Measurements from ENCODE around the gene CCL21.
"Not testable (repeated sequence)": the region's sequence is repeated elsewhere in the genome, so short reads cannot be mapped to it uniquely, and the experiment has no call there.

Gene CCL21

GRCh38 chr9:34710023-34710422 lies at the start of gene CCL21:
Gene CCL21 (minus strand): TSS chr9:34710136. CDS start chr9:34710066, 70 bp downstream.
- peak; percentile 13 for DNase-seq (ENCODE audit: low read depth, low spot score)

GRCh38 chr9:34759432-34760134 lies 49.6 kb upstream of the CCL21 start:
- DNase-seq (ENCODE audit: low read depth, low spot score) = no peak

- DNase-seq (ENCODE audit: low read depth, low spot score) = not testable (repeated sequence)
Observed at GRCh38 chr9:34750320-34750719, 40.4 kb upstream of the CCL21 start.

- no peak for DNase-seq (ENCODE audit: low read depth, low spot score)
Observed at GRCh38 chr9:34746526-34746925, 36.6 kb upstream of the CCL21 start.

GRCh38 chr9:34744295-34745221 lies 34.6 kb upstream of the CCL21 start:
- DNase-seq (ENCODE audit: low read depth, low spot score) = peak; percentile 21

GRCh38 chr9:34742710-34743109 lies 32.8 kb upstream of the CCL21 start:
- DNase-seq (ENCODE audit: low read depth, low spot score) = no peak

GRCh38 chr9:34741628-34742027 lies 31.7 kb upstream of the CCL21 start:
- DNase-seq (ENCODE audit: low read depth, low spot score) = no peak

- DNase-seq (ENCODE audit: low read depth, low spot score) = not testable (repeated sequence)
Observed at GRCh38 chr9:34740176-34740575, 30.2 kb upstream of the CCL21 start.

- DNase-seq (ENCODE audit: low read depth, low spot score) = no peak
Observed at GRCh38 chr9:34737677-34738260, 27.8 kb upstream of the CCL21 start.

- no peak for DNase-seq (ENCODE audit: low read depth, low spot score)
Observed at GRCh38 chr9:34734720-34735119, 24.8 kb upstream of the CCL21 start.

GRCh38 chr9:34732886-34733285 lies 22.9 kb upstream of the CCL21 start:
- DNase-seq (ENCODE audit: low read depth, low spot score) = no peak

GRCh38 chr9:34732478-34732877 lies 22.5 kb upstream of the CCL21 start:
- DNase-seq (ENCODE audit: low read depth, low spot score) = no peak

GRCh38 chr9:34723141-34723540 lies 13.2 kb upstream of the CCL21 start:
- DNase-seq (ENCODE audit: low read depth, low spot score) = no peak

- not testable (repeated sequence) for DNase-seq (ENCODE audit: low read depth, low spot score)
Observed at GRCh38 chr9:34719769-34720025, 9.8 kb upstream of the CCL21 start.

- DNase-seq (ENCODE audit: low read depth, low spot score) = no peak
Observed at GRCh38 chr9:34719021-34719768, 9.3 kb upstream of the CCL21 start.

- no peak for DNase-seq (ENCODE audit: low read depth, low spot score)
Observed at GRCh38 chr9:34717996-34718614, 8.2 kb upstream of the CCL21 start.

- DNase-seq (ENCODE audit: low read depth, low spot score) = no peak
Observed at GRCh38 chr9:34716711-34717110, 6.8 kb upstream of the CCL21 start.

GRCh38 chr9:34715639-34716215 lies 5.8 kb upstream of the CCL21 start:
- no peak for DNase-seq (ENCODE audit: low read depth, low spot score)

GRCh38 chr9:34714007-34714406 lies 4.1 kb upstream of the CCL21 start:
- no peak for DNase-seq (ENCODE audit: low read depth, low spot score)

- DNase-seq (ENCODE audit: low read depth, low spot score) = no peak
Observed at GRCh38 chr9:34712140-34712539, 2.2 kb upstream of the CCL21 start.

Measured in astrocyte of the hippocampus (primary cell).